HUES64 (cell line): ENCODE data around the gene SERPINB4.

Source experiments
- H3K27ac ChIP-seq: 2 replicates; pipeline ENCODE4 v1.7.0; 2013; ENCODE audit warnings: low read depth, low read length, inconsistent platforms
- H3K27me3 ChIP-seq: 2 replicates; pipeline ENCODE4 v1.6.1; 2013; ENCODE audit warnings: mild to moderate bottlenecking, low read length; ENCODE audit not compliant: insufficient read depth
- H3K36me3 ChIP-seq: 2 replicates; pipeline ENCODE4 v1.6.1; 2013; ENCODE audit warnings: mild to moderate bottlenecking, low read length; ENCODE audit not compliant: insufficient read depth
- H3K4me1 ChIP-seq: 2 replicates; pipeline ENCODE4 v1.6.1; 2013; ENCODE audit warnings: mild to moderate bottlenecking, low read length, moderate library complexity; ENCODE audit not compliant: insufficient read depth
- H3K4me3 ChIP-seq: 2 replicates; pipeline ENCODE4 v1.5.1; 2013; ENCODE audit warnings: mild to moderate bottlenecking, low read length, moderate library complexity
- H3K9ac ChIP-seq: 2 replicates; pipeline ENCODE4 v1.6.1; 2013; ENCODE audit warnings: mild to moderate bottlenecking, low read depth, low read length
- H3K9me3 ChIP-seq: 2 replicates; pipeline ENCODE4 v1.6.1; 2013; ENCODE audit warnings: low read depth, low read length; ENCODE audit not compliant: insufficient read depth
- WGBS: fragments of 150-250, 120-280 bp; methylation state at CpG from one replicate; pipeline ENCODE4 v1.1.7; 2013; ENCODE audit warnings: missing lambda C conversion rate; 5-methylcytosine and 5-hydroxymethylcytosine counted together

SERPINB4 gene

GRCh38 chr18:63591725-63592124 is 52.3 kb downstream of the SERPINB4 start:
- no peaks in the 10 kb centered on the region for H3K9me3 ChIP-seq
- WGBS: 100% methylated on average over 2 of the region's 3 CpGs
- no peaks in the 10 kb centered on the region for H3K4me1 ChIP-seq
- no peak overlapping the region for H3K27ac ChIP-seq
- no peaks in the 10 kb centered on the region for H3K36me3 ChIP-seq
- no peak overlapping the region for H3K9ac ChIP-seq
- no peak overlapping the region for H3K4me3 ChIP-seq
- no peaks in the 10 kb centered on the region for H3K27me3 ChIP-seq

DNA sequence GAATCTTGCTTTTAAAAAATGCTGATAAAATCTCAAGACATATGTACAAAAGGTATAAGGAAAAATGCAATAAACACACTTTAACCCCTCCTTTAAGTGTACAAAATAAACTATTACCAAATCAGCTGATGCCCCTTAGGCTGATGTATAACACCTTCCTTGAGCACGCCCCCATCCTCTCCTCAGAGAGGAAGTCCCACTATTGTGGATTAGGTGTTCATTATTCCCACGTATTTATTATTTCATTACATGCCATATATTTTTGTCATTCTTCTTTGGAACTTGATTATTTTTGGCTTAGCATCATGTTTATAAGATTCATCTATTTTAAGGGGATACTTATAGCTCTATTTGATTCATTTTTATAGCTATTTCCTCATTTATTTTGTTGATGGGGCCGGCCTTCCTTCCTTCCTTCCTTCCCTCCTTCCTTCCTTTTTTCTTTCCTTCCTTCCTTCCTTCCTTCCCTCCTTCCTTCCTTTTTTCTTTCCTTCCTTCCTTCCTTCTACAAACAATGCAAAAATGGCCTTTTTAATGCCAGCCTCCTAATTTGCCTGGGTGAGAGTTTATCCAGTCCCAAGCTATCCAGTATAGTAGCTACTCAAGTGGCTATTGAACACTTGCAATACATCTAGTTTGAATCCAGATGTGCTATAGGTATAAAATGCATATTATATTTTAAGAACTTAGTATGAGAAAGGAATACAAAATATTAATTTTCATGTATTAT is 52.9 kb downstream of the SERPINB4 start:
- Histone ChIP-seq H3K4me1 (no peaks in the 10 kb centered on the region), H3K9ac (no peak overlapping the region), H3K27ac (no peak overlapping the region), H3K4me3 (no peak overlapping the region), H3K36me3 (no peaks in the 10 kb centered on the region), H3K9me3 (no peaks in the 10 kb centered on the region), H3K27me3 (no peaks in the 10 kb centered on the region)
- WGBS: 100% methylated on average over 2 of the region's 3 CpGs

DNA sequence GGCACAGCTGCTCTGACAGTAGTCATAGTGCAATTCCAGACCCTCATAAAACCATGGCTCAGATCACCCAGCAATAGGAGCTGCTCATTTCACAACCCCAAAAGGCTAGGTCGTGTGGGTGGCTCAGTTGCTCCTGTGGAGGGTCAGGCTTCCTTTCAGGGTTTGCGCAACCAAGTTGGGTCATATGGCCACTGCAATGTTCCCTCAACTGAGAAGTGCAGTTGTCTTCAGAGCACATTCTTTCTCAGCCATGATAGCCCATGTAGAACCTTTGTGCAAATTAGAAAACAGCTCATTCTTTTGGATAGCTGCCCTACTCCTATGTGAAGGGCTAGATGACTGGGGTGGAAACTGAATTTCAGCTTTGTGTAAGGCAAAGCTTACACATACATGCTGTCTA is 53.7 kb downstream of the SERPINB4 start:
- Histone ChIP-seq H3K27me3 (no peaks in the 10 kb centered on the region), H3K9ac (no peak overlapping the region), H3K27ac (no peak overlapping the region), H3K4me3 (no peak overlapping the region), H3K36me3 (no peaks in the 10 kb centered on the region), H3K9me3 (no peaks in the 10 kb centered on the region), H3K4me1 (no peaks in the 10 kb centered on the region)
- 89% methylated on average over 2 of the region's 2 CpGs for WGBS

- WGBS: 89% methylated on average over 4 of the region's 5 CpGs
- no peaks in the 10 kb centered on the region for H3K36me3 ChIP-seq
- H3K27ac ChIP-seq: no peak overlapping the region
- H3K27me3 ChIP-seq: no peaks in the 10 kb centered on the region
- H3K4me1 ChIP-seq: no peaks in the 10 kb centered on the region
- no peaks in the 10 kb centered on the region for H3K9me3 ChIP-seq
- no peak overlapping the region for H3K4me3 ChIP-seq
- no peak overlapping the region for H3K9ac ChIP-seq
Measured at GRCh38 chr18:63588909-63589308, 55.1 kb downstream of the SERPINB4 start.
